H1 (cell line): Measurements from ENCODE around the gene RNF141.

Source experiments
- CTCF ChIP-seq, 3 experiments: IDR thresholded peaks; 1 replicate in 2 of 3; 2 replicates in 1 of 3; pipeline versions ENCODE4 v1.5.1 to v1.6.1; 2011; ENCODE audit warnings: low read length in 3 of 3, mild to moderate bottlenecking in 3 of 3, inconsistent platforms in 2 of 3, low read depth in 1 of 3, moderate library complexity in 1 of 3; ENCODE audit not compliant: insufficient read depth in 1 of 3; ENCODE audit errors: control extremely low read depth in 1 of 3
- EP300 ChIP-seq, 2 experiments: IDR thresholded peaks; 1 replicate in 1 of 2; 2 replicates in 1 of 2; pipeline ENCODE4 v1.6.1; 2011 to 2012; ENCODE audit warnings: low read depth in 2 of 2, low read length in 2 of 2, mild to moderate bottlenecking in 2 of 2, borderline replicate concordance in 1 of 2, inconsistent platforms in 1 of 2, moderate library complexity in 1 of 2
- NRF1 ChIP-seq: IDR thresholded peaks from 2 replicates; pipeline ENCODE4 v1.6.1; 2011; ENCODE audit warnings: mild to moderate bottlenecking, low read depth, low read length, improper control_type of control experiment
- POLR2A ChIP-seq, 2 experiments: IDR thresholded peaks; 1 replicate in 1 of 2; 2 replicates in 1 of 2; pipeline ENCODE4 v1.6.1; 2011; ENCODE audit warnings: low read depth in 2 of 2, low read length in 2 of 2, mild to moderate bottlenecking in 2 of 2; ENCODE audit errors: control extremely low read depth in 1 of 2
- RFX5 ChIP-seq: IDR thresholded peaks from 2 replicates; pipeline ENCODE4 v1.6.1; 2011; ENCODE audit warnings: low read depth, low read length, improper control_type of control experiment, borderline replicate concordance
- SP1 ChIP-seq: IDR thresholded peaks from 2 replicates; pipeline ENCODE4 v1.6.1; 2011; ENCODE audit warnings: low read depth, low read length
- USF2 ChIP-seq: IDR thresholded peaks from 2 replicates; pipeline ENCODE4 v1.6.1; 2011; ENCODE audit warnings: low read length, improper control_type of control experiment
- YY1 ChIP-seq: IDR thresholded peaks from 2 replicates; pipeline ENCODE4 v1.6.1; 2011; ENCODE audit warnings: low read depth, mild to moderate bottlenecking, low read length
- TF ChIP-seq, protein P1 (sequence below): IDR thresholded peaks from 2 replicates; pipeline ENCODE4 v1.6.1; 2011; ENCODE audit warnings: low read depth, mild to moderate bottlenecking, low read length; ENCODE audit not compliant: insufficient read depth

GRCh38 chr11:10579700-10580099, 38.7 kb upstream of the RNF141 start:
- TF ChIP-seq EP300 (IDR thresholded peaks at IDR 0.05; ENCODE audit: borderline replicate concordance in 1 of 2, low read depth in 2 of 2, low read length in 2 of 2) (no peak), CTCF (IDR thresholded peaks at IDR 0.05; ENCODE audit: control extremely low read depth in 1 of 3, insufficient read depth in 1 of 3, low read depth in 1 of 3, low read length in 3 of 3) (no peak), USF2 (no peak), RFX5 (no peak), NRF1 (no peak), SP1 (no peak), POLR2A (IDR thresholded peaks at IDR 0.05; ENCODE audit: control extremely low read depth in 1 of 2, low read depth in 2 of 2, low read length in 2 of 2) (no peak), YY1 (no peak)
- TF ChIP-seq, protein P1, sequence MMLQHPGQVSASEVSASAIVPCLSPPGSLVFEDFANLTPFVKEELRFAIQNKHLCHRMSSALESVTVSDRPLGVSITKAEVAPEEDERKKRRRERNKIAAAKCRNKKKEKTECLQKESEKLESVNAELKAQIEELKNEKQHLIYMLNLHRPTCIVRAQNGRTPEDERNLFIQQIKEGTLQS: no peak
